WI38 (cell line): ENCODE results near the gene EDNRB.

Experiments
- H3K4me3 ChIP-seq: 2 replicates; pipeline ENCODE4 v1.5.1; 2011; ENCODE audit warnings: low read depth, mild to moderate bottlenecking, control low read depth, low read length
- CTCF ChIP-seq: IDR thresholded peaks from 2 replicates; pipeline ENCODE4 v1.5.1; 2012; ENCODE audit warnings: low read depth, mild to moderate bottlenecking, control low read depth, low read length

The EDNRB gene

GRCh38 chr13:77898097-77898496, 20.5 kb downstream of the EDNRB start:
- TF ChIP-seq CTCF, result no peak
- no peak overlapping the region for H3K4me3 ChIP-seq

GRCh38 chr13:77896977-77897376, 21.7 kb downstream of the EDNRB start:
- no peak for TF ChIP-seq CTCF
- H3K4me3 ChIP-seq, result no peak overlapping the region

- no peak for TF ChIP-seq CTCF
- no peak overlapping the region for H3K4me3 ChIP-seq
Observed at GRCh38 chr13:77896536-77896935, 22.1 kb downstream of the EDNRB start.

- no peak for TF ChIP-seq CTCF
- no peak overlapping the region for H3K4me3 ChIP-seq
Observed at GRCh38 chr13:77894743-77895142, 23.9 kb downstream of the EDNRB start.

- no peak overlapping the region for H3K4me3 ChIP-seq
- no peak for TF ChIP-seq CTCF
Observed at GRCh38 chr13:77893066-77893465, 25.6 kb downstream of the EDNRB start.

GRCh38 chr13:77892491-77892890, 26.1 kb downstream of the EDNRB start:
- no peak overlapping the region for H3K4me3 ChIP-seq
- no peak for TF ChIP-seq CTCF

GRCh38 chr13:77891486-77891885, 27.1 kb downstream of the EDNRB start:
- H3K4me3 ChIP-seq, result no peak overlapping the region
- TF ChIP-seq CTCF, result no peak
